Right ventricle myocardium superior (tissue), 1 donor: ENCODE measurements around the gene PFN2. TPM values are rescaled to one million over a fixed set of nuclear protein-coding genes. Genes with fewer than 3 reads are reported as not detected.
"Not testable (repeated sequence)": the region's sequence is repeated elsewhere in the genome, so short reads cannot be mapped to it uniquely, and the experiment has no call there.

Experiments used
- ATAC-seq: fragments of 200-7000 bp; cut with Tn5 transposase; one replicate; pipeline ENCODE4 v1.9.1; 2020; ENCODE audit warnings: mild to moderate bottlenecking; ENCODE audit not compliant: poor library complexity
- DNase-seq: peaks from one replicate; pipeline ENCODE4 v3.0.0-alpha.2; 2020
- intact Hi-C: fragments of 100-400 bp; cut with DNase I; formaldehyde crosslinking; loops from one replicate; pipeline ENCODE4 v1.11.2; 2022
- total RNA-seq: library from RNA; stranded (reverse); fragmentation: NEBNext Ultra II Directional; extraction: Animal tissue kit (Norgen Biotek cat#: 25700); gene quantifications from one replicate; pipeline ENCODE4 v1.2.1, GENCODE V29; 2021
- donor health status: DM: no; HTN: yes; CAD: no; lungs with severe emphysema.

Gene PFN2
- total RNA-seq, 1 donor from 2014 or later: 61.3 TPM

DNA sequence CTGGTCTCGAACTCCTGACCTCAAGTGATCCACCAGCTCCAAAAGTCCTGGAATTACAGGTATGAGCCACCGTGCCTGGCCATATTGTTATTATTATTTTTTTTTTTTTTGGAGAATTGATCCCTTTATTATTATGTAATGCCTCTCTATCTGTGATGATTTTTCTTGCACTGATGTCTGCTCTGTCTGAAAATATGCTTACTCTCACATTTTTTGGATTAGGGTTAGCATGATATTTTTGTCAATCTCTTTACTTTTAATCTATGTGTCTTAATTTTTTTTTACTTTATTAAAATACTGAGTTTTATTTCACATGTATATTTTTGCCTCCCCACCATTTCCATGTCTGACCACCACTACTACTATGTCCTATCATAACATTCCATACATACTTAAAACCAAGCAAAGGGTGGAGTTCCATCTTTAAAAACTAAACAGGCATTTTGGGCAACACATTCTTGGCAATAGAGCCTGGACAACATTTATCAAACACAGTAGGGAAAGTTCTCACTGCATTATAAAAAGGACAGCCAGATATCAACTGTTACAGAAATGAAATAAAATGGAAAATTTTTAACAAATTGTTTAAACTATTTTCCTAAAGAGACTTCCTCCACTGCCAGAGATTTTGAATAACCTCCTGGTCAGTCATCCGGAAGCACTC is 32.2 kb downstream of the PFN2 start:
- ATAC-seq, intact Hi-C loops, DNase-seq: not testable (repeated sequence)

DNA sequence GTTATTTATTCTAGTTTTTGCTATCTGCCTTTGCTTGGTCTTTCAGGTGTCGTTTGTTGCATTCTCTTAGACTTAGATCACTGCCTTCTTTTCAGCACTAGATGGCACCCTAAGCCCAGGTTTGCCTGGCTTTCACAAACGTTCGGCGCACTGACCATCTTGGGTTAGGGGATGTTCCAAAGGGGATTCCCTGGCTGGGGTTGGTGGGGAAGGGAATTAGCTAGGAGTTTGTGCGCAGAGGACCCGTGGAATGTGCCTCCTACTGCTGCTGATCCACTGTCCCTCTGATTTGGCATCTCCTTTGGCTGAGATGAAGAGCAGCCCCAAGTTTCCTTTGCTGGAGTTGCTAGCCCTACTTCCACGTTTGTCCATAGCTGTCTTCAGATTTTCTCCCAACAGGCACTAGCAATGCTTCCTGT is 33.9 kb downstream of the PFN2 start:
- intact Hi-C loops: no loop called here
- peak; percentile 74 for ATAC-seq
- DNase-seq: peak; percentile 40

DNA sequence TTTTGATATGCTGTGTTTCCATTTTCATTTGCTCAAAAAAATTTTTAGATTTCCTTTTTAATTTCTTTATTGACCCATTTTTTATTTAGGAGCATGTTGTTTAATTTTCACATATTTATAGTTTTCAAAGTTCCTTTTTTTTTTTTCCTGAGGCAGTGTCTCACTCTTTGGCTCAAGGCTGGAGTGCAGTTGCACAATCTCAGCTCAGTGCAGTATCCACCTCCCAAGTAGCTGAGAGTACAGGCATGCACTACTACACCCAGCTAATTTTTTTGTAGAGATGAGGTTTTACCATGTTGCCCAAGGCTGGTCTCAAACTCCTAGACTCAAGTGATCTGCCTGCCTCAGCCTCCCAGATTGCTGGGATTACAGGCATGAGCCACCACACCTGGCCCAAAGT is 36.2 kb downstream of the PFN2 start:
- ATAC-seq (peak; percentile 84), DNase-seq (peak; percentile 59)
- intact Hi-C loops: no loop called here

DNA sequence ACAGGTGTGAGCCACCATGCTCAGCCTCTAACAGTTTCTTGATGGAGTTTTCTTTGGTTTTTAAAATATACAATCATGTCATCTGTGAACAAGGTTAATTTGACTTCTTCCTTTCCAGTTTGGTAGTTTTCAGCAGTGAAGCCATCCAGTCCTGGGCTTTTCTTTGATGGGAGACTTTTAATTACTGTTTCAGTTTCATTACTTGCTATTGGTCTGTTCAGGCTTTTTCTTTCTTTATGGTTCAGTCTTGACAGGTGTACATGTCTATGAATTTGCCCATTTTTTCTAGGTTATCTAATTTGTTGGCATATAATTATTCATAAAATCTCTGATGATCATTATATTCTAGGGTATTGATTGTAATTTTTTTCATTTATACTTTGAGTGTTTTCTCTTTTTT is 36.8 kb downstream of the PFN2 start:
- ATAC-seq (no peak), DNase-seq (no peak)
- intact Hi-C loops: no loop called here

DNA sequence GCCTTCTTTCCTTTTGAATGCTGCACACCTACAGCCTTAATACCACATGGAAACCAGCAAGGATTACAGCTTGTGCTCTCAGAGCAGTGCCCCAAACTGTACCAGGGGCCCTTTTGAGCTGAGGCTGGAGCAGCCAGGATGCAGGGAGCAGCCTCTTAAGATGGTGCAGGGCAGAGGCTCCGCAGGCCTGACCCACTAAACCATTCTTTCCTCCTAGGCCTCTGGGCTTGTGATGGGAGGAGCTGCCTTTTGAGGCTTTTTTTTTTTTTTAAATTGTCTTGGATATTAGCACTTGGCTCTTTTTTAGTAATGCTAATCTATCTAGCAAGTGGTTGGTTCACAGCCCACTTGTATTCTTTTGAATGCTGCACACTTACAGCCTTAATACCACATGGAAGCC is 37.7 kb downstream of the PFN2 start:
- intact Hi-C loops: no loop called here
- no peak for ATAC-seq
- DNase-seq: no peak

DNA sequence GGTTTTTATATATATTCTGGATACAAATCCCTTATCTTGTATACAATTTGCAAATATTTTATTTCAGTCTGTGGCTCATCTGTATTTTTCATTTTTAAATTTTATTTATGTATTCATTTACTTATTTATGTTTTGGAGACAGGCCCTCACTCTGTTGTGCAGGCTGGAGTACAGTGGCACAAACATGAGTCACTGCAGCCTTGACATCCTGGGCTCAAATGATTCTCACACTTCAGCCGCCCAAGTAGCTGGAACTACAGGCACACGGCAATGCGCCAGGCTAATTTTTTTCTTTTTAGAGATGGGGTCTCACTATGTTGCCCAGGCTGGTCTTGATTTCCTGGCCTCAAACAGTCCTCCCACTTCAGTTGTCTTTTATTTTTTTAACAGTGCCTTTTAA is 50.6 kb downstream of the PFN2 start:
- no peak for DNase-seq
- intact Hi-C loops: no loop called here
- ATAC-seq: no peak

DNA sequence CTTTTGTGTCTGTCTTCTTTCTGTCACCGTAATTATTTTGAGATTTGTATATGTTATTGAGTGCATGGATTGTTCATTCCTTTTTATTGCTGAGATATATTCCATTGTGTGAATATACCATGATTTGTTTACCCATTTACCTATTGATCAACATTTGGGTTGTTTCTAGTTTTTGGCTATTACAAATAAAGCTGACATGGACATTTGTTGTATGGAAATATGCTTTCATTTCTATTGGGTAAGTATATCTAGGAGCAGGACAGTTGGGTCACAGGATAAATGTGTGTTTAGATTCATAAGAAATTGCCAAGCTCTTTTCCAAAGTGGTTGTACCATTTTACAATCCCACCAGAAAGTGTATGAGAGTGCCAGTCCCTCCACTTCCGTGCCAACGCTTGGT is 51.2 kb downstream of the PFN2 start:
- intact Hi-C loops: no loop called here
- no peak for ATAC-seq
- DNase-seq: no peak

DNA sequence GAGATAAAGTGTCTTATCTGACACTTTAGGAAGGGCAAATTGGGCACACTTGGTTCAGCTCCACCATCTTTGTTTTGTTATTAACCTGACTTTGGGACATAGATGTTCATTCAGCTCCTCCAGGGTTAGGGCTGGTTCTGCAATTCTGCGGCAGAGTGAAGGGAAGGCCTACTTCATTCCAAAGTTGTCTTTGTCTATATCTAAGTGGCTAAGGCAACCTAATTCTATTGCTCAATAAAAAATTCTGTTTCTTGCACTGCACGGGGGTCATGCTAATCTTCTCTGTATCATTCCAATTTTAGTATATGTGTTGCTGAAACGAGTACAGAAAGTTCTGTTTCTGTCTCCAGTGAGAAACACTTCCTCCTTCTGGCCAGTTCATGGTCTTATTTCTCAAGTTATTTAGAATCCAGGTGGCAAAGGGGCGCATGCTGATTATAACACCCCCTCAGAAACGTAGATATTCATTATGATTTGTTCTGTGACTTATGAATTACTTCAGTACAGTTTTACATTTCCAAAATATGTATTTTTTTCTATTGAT is 53.5 kb downstream of the PFN2 start:
- DNase-seq: no peak
- ATAC-seq: peak; percentile 29
- intact Hi-C loops: no loop called here

Other genes with a start within 250 kb of the PFN2 start
- gene COMMD2, start 218.4 kb downstream of the PFN2 start, total RNA-seq: 17.4 TPM
- not detected for gene ANKUB1, start 178.3 kb downstream of the PFN2 start, total RNA-seq
- gene RNF13, start 157.7 kb downstream of the PFN2 start, total RNA-seq: 45.0 TPM